Activated gamma-delta T cell treated with Interleukin-2 at 50 U/mL for 16 hours (primary cell): ENCODE measurements around the gene SERINC4.
"Not testable (repeated sequence)": the region's sequence is repeated elsewhere in the genome, so short reads cannot be mapped to it uniquely, and the experiment has no call there.

Source experiments
- DNase-seq: peaks from one replicate; pipeline ENCODE4 v3.0.0-alpha.2; 2020

SERINC4 gene

DNA sequence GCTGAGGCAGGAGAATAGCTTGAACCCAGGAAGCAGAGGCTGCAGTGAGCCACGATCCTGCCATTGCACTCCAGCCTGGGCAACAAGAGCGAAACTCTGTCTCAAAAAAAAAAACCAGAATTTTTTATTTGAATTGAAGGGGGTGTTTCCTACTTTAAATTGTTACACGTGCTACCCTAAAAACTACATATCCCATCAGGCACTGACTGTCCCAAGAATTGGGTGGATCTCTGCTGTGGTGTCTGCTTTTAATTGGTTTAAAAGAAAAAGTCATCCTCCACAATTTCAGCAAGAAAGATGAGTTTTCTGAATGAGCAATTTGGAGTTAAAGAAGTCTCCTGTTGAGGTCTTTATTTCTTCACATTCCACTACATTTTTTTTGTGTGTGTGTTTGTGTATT is 51.6 kb downstream of the SERINC4 start:
- DNase-seq = no peak

DNA sequence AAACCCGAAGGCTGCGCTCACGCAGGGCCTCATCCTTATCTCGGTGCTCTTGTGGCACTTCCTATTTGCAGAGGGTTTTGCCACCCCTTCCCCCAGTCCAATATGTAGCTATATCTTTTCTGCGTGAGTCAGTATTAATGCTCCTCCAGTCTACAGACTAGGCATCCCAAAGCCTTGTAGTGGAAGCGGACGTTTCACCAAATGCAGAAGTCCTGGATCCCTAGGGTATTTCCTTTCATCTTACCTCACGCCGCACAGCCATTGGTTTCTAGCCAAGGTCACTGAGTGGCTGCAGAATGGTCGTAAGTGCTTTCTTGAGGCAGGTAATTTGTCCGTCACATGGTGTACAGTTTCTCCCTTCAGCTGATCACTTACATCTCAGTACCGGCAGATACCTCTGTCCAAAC is 53.1 kb downstream of the SERINC4 start:
- not testable (repeated sequence) for DNase-seq

DNA sequence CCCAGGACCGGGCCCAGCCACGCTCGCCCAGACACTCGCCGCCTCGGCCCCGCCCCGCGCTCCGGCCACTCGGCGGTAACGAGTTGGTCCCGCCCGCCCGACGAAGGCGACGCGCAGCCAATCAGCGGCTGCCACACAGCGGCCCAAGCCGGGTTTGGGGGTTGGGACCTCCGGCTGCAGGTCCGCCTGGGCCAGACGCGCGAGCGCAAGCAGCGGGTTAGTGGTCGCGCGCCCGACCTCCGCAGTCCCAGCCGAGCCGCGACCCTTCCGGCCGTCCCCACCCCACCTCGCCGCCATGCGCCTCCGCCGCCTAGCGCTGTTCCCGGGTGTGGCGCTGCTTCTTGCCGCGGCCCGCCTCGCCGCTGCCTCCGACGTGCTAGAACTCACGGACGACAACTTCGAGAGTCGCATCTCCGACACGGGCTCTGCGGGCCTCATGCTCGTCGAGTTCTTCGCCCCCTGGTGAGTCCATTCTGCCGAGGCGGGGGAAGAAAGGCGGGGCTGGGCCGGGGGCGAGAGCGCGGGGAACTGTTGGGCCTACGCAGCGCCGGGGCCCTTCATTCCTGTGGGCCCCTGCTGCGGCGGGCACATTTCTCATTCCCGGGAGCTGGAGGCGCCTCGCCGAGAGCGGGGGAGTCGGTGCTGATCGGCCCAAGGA is 53.6 kb downstream of the SERINC4 start, which contains the start of gene PDIA3:
PDIA3 (plus strand) TSS at position 194 of the 658 bp plus-strand sequence; CDS start at position 296, 102 bp downstream.
- peak; percentile 84 for DNase-seq
